Measurements from ENCODE around the gene KCNMA1.

DNA sequence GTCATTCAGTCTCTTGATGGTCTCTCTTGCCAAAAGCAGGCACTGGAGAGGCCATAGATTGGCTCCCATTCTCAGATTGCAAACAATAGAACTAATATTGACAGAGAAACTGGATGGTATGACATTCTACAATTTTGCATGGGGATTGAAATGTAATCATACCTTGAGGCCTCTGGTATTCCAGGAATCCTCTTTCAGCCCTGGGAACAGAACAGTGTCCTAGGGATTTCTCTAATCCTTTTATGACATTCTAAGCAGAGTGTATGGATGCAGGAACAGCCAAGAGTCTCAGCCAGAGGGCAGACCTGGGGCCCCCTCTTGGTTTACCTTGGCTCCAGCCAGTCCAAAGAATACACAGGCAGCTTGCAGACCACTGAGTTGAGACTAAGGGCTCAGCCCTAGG, 206.4 kb downstream of the KCNMA1 start:
- TF ChIP-seq MYC (IDR thresholded peaks at IDR 0.05; ENCODE audit: insufficient read depth, insufficient read length, insufficient replicate concordance, low read length, severe bottlenecking), result no peak
- TF ChIP-seq CHD2 (IDR thresholded peaks at IDR 0.05; ENCODE audit: borderline replicate concordance, low read depth, low read length), result no peak
